Endothelial cell of umbilical vein (primary cell): Measurements from ENCODE around the gene TBC1D30.

Source experiments
- EZH2 ChIP-seq: IDR thresholded peaks from 2 replicates; pipeline ENCODE4 v1.6.1; 2012; ENCODE audit warnings: borderline replicate concordance, low read depth, mild to moderate bottlenecking, moderate library complexity, low read length, inconsistent platforms; ENCODE audit not compliant: severe bottlenecking
- POLR2A ChIP-seq: IDR thresholded peaks from 2 replicates; pipeline ENCODE4 v1.6.1; 2012; ENCODE audit warnings: low read depth, mild to moderate bottlenecking, control low read depth, low read length
- TF ChIP-seq, protein P1 (sequence below), 2 donors: IDR thresholded peaks; 1 replicate in 1 of 2; 2 replicates in 1 of 2; pipeline ENCODE4 v1.5.1; 2011; ENCODE audit warnings: low read length in 2 of 2, mild to moderate bottlenecking in 2 of 2, moderate library complexity in 2 of 2, control low read depth in 1 of 2, inconsistent platforms in 1 of 2, low read depth in 1 of 2; ENCODE audit not compliant: insufficient read depth in 1 of 2; ENCODE audit errors: extremely low read depth in 1 of 2

DNA sequence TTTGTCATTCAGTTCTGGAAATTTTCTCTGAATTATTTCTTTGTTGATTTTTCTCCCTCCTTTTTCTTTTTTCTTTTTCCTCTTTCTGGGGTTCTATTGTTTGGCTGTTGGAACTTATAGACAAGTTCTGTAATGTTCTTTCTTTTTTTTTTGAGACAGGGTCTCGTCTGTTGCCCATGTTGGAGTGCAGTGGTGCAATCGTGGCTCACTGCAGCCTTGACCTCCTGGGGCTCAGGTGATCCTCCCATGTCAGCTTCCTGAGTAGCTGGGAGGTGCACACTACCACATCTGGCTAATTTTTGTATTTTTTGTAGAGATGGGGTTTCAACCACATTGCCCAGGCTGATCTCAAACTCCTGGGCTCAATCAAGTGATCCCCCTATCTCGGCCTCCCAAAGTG, 30.1 kb upstream of the TBC1D30 start:
- TF ChIP-seq POLR2A (no peak), EZH2 (no peak)
- TF ChIP-seq, protein P1, sequence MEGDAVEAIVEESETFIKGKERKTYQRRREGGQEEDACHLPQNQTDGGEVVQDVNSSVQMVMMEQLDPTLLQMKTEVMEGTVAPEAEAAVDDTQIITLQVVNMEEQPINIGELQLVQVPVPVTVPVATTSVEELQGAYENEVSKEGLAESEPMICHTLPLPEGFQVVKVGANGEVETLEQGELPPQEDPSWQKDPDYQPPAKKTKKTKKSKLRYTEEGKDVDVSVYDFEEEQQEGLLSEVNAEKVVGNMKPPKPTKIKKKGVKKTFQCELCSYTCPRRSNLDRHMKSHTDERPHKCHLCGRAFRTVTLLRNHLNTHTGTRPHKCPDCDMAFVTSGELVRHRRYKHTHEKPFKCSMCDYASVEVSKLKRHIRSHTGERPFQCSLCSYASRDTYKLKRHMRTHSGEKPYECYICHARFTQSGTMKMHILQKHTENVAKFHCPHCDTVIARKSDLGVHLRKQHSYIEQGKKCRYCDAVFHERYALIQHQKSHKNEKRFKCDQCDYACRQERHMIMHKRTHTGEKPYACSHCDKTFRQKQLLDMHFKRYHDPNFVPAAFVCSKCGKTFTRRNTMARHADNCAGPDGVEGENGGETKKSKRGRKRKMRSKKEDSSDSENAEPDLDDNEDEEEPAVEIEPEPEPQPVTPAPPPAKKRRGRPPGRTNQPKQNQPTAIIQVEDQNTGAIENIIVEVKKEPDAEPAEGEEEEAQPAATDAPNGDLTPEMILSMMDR (IDR thresholded peaks at IDR 0.05; ENCODE audit: extremely low read depth in 1 of 2, insufficient read depth in 1 of 2, low read depth in 1 of 2, low read length in 2 of 2) = no peak
